GM19240 (cell line): ENCODE data around the gene PATJ.
A peak's percentile ranks its signal among the peaks of the same experiment; 100 is the strongest.

Source experiments
- DNase-seq: peaks from one replicate; pipeline ENCODE4 v3.0.0; 2011; ENCODE audit warnings: low spot score; ENCODE audit not compliant: insufficient read length

Gene PATJ

GRCh38 chr1:62088439-62088838 lies 346.2 kb downstream of the PATJ start:
- no peak for DNase-seq

- DNase-seq: no peak
Observed at GRCh38 chr1:62089570-62089969, 347.3 kb downstream of the PATJ start.

GRCh38 chr1:62090016-62090415 lies 347.7 kb downstream of the PATJ start:
- no peak for DNase-seq

GRCh38 chr1:62092110-62092509 lies 349.8 kb downstream of the PATJ start:
- DNase-seq: no peak

- DNase-seq: no peak
Observed at GRCh38 chr1:62093261-62093660, 351.0 kb downstream of the PATJ start.

- DNase-seq: no peak
Observed at GRCh38 chr1:62097464-62097863, 355.2 kb downstream of the PATJ start.

GRCh38 chr1:62100442-62100841 lies 358.2 kb downstream of the PATJ start:
- DNase-seq: no peak

GRCh38 chr1:62103846-62104245 lies 361.6 kb downstream of the PATJ start:
- no peak for DNase-seq

- no peak for DNase-seq
Observed at GRCh38 chr1:62107923-62108322, 365.6 kb downstream of the PATJ start.

GRCh38 chr1:62109124-62109523 lies 366.8 kb downstream of the PATJ start:
- DNase-seq: no peak

GRCh38 chr1:62110198-62110817 lies 368.0 kb downstream of the PATJ start:
- DNase-seq: no peak

- DNase-seq: no peak
Observed at GRCh38 chr1:62111084-62111483, 368.8 kb downstream of the PATJ start.

- no peak for DNase-seq
Observed at GRCh38 chr1:62113507-62113906, 371.2 kb downstream of the PATJ start.

GRCh38 chr1:62117018-62117750 lies 374.9 kb downstream of the PATJ start:
- DNase-seq: no peak

- DNase-seq: no peak
Observed at GRCh38 chr1:62126579-62127290, 384.5 kb downstream of the PATJ start.

GRCh38 chr1:62128745-62129144 lies 386.5 kb downstream of the PATJ start:
- DNase-seq: no peak

- peak; percentile 30 for DNase-seq
Observed at GRCh38 chr1:62131093-62131725, 388.9 kb downstream of the PATJ start.

- no peak for DNase-seq
Observed at GRCh38 chr1:62138029-62138428, 395.7 kb downstream of the PATJ start.

- DNase-seq: no peak
Observed at GRCh38 chr1:62139410-62139809, 397.1 kb downstream of the PATJ start.

- no peak for DNase-seq
Observed at GRCh38 chr1:62140666-62141065, 398.4 kb downstream of the PATJ start.

- no peak for DNase-seq
Observed at GRCh38 chr1:62142496-62142895, 400.2 kb downstream of the PATJ start.

GRCh38 chr1:62144238-62144831 lies 402.1 kb downstream of the PATJ start:
- peak; percentile 23 for DNase-seq
